PFSK-1 (cell line): ENCODE data around the gene MSI1.

Experiments
- POLR2AphosphoS5 ChIP-seq: IDR thresholded peaks from 2 replicates; pipeline ENCODE4 v1.6.1; 2012; ENCODE audit warnings: low read depth, mild to moderate bottlenecking, control low read depth, low read length, moderate library complexity
- TF ChIP-seq, protein P1 (sequence below), 2 experiments: IDR thresholded peaks; 2 replicates each; pipeline versions ENCODE4 v1.6.1 to v1.8.0; 2011 to 2012; ENCODE audit warnings: low read depth in 2 of 2, low read length in 2 of 2, control low read depth in 1 of 2, inconsistent platforms in 1 of 2, mild to moderate bottlenecking in 1 of 2, moderate library complexity in 1 of 2; ENCODE audit not compliant: insufficient read depth in 1 of 2

GRCh38 chr12:120376009-120376408 lies 7.0 kb upstream of the MSI1 start:
- no peak for TF ChIP-seq POLR2AphosphoS5
- TF ChIP-seq, protein P1, sequence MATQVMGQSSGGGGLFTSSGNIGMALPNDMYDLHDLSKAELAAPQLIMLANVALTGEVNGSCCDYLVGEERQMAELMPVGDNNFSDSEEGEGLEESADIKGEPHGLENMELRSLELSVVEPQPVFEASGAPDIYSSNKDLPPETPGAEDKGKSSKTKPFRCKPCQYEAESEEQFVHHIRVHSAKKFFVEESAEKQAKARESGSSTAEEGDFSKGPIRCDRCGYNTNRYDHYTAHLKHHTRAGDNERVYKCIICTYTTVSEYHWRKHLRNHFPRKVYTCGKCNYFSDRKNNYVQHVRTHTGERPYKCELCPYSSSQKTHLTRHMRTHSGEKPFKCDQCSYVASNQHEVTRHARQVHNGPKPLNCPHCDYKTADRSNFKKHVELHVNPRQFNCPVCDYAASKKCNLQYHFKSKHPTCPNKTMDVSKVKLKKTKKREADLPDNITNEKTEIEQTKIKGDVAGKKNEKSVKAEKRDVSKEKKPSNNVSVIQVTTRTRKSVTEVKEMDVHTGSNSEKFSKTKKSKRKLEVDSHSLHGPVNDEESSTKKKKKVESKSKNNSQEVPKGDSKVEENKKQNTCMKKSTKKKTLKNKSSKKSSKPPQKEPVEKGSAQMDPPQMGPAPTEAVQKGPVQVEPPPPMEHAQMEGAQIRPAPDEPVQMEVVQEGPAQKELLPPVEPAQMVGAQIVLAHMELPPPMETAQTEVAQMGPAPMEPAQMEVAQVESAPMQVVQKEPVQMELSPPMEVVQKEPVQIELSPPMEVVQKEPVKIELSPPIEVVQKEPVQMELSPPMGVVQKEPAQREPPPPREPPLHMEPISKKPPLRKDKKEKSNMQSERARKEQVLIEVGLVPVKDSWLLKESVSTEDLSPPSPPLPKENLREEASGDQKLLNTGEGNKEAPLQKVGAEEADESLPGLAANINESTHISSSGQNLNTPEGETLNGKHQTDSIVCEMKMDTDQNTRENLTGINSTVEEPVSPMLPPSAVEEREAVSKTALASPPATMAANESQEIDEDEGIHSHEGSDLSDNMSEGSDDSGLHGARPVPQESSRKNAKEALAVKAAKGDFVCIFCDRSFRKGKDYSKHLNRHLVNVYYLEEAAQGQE (IDR thresholded peaks at IDR 0.05; ENCODE audit: insufficient read depth in 1 of 2, low read depth in 2 of 2, low read length in 2 of 2): no peak
